SHP77 (cell line): ENCODE results near the gene ESRRG.
A peak's percentile ranks its signal among the peaks of the same experiment; 100 is the strongest.
"Not testable (repeated sequence)": the region's sequence is repeated elsewhere in the genome, so short reads cannot be mapped to it uniquely, and the experiment has no call there.

ENCODE experiments used
- DNase-seq, 2 experiments: peaks; one replicate each; lab custom pipeline; 2025; lab: John Stamatoyannopoulos, UW

ESRRG gene

DNA sequence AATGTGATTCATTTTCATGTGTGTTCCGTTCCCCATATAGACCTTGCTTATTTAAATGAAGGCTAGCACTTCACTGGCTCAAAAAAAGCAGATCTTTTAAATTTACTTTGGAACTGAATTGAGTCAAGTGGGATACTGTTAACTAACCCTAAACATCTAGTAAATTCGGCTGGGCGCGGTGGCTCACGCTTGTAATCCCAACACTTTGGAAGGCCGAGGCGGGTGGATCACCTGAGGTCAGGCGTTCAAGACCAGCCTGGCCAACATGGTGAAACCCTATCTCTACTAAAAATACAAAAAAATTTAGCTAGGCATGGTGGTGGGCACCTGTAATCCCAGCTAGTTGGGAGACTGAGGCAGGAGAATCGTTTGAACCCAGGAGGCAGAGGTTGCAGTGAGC, 19.2 kb downstream of the ESRRG start:
- not testable (repeated sequence) for DNase-seq

GRCh38 chr1:216702170-216702569, 21.1 kb downstream of the ESRRG start:
- DNase-seq: no peak

- no peak for DNase-seq
Observed at GRCh38 chr1:216700779-216701178, 22.4 kb downstream of the ESRRG start.

DNA sequence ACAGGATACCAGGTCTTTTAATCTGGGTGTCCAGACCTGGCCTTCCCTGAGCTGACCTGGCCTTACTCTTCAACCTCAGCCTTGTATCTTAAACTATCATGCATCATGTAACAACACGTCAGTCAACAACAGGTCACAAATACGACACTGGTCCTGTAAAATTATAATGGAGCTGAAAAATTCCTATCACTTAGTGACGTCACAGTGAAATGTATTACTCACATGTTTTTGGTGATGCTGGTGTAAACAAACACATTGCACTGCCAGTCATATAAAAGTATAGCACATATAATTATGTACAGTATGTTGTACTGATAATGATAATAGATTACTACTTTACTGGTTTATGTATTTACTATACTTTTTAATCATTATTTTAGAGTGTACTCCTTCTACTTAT, 31.5 kb downstream of the ESRRG start:
- DNase-seq: no peak

DNA sequence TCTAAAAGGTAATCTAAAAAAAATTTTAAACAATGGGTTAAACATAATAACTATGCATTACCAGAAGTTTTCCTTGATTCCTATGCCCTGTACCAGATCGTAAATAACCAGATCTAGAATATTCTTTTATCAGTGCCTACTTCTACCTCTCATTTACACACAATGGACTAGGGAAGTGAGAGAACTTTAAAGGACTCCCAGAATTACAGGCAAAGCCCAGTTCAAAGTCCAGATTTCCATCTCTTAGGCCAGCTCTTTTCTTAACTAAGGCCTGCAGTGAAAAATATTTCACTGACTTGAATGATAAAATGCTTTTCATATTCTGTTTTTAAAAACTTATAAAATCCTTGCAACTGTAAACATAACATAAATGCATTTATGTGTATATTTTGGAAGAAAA, 32.6 kb downstream of the ESRRG start:
- no peak for DNase-seq

- DNase-seq: no peak
Observed at GRCh38 chr1:216688127-216688657, 35.0 kb downstream of the ESRRG start.

DNA sequence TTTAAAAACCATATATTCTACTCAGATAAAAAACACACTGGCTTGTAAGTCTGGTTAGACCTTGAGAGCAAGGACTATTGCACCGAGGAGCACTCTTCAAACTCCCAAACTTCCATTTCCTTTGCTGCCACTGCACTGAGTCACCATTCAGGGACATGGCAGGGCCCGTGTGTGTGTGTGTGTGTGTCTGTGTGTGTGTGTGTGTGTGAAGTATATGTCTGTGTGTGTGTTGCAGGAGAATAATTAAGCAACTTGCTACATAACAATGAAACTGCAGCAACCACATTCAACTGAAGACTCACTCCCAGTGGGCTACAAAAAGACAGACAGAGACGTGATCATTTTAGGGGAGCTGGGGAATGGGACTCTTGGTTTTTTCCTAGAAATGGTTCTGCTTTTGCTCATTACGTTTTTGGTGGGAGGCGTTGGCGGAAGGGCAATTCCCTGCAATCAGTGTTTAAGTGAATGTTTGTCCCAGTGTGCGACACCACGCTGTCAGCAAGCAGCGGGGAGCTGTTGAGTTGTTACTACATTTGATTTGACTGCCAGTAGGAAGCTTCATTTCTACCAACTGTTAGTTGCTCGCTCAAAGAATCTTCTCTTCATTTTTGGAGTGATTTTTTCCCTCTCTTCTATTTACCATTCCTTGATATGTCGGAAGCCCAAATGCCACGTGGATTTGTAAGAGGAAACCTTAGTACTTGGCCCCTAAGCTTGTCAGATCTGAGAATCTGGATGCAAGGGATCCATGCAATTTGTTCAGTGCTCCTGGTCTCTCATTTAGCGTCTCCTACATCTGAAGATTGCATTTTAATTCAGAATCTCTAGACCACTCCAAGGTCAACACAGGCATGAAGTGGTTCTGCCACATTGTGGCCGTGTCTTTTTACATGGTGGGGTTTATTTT, 36.1 kb downstream of the ESRRG start:
- DNase-seq: no peak

- no peak for DNase-seq
Observed at GRCh38 chr1:216682752-216683151, 40.5 kb downstream of the ESRRG start.

- DNase-seq: no peak
Observed at GRCh38 chr1:216679108-216679507, 44.1 kb downstream of the ESRRG start.

DNA sequence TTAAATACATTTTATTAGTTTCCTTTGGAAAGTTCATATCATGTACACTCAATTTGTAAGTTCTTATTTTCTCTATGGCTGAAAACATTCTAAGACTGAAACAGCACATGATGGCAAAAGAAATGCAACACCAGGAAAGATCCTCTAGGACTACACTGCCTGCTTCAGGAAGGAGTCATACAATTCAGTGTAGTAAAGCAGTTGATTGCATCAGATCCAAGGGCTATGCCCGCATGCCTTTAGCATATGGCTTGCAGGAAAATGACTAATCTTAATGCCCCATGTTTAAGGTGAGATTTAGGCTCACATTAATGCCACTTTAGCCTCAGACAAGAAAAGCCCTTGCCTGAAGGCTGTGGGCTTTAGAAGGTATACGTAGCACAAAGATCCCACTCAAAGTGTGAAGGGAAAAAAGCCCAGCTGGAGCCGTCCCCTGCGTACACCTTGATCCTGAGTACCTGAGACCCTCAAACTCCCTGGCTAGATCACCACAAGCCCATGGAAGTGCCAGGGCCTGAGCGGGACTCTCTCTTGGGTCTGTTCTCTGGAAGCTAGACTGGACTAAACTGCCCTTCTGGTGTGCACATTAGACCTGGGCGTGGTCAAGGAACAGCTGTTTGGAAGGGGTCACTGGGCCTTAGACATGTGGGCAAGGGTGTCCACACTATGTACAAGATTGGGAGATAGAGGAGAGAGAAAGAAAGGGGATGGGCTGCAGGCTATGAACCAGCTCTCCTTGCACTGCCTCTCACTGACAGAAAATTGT, 52.9 kb downstream of the ESRRG start:
- no peak for DNase-seq

- DNase-seq: no peak
Observed at GRCh38 chr1:216666441-216666840, 56.8 kb downstream of the ESRRG start.

- DNase-seq: no peak
Observed at GRCh38 chr1:216665856-216666255, 57.4 kb downstream of the ESRRG start.

GRCh38 chr1:216665406-216665805, 57.8 kb downstream of the ESRRG start:
- DNase-seq: no peak

DNA sequence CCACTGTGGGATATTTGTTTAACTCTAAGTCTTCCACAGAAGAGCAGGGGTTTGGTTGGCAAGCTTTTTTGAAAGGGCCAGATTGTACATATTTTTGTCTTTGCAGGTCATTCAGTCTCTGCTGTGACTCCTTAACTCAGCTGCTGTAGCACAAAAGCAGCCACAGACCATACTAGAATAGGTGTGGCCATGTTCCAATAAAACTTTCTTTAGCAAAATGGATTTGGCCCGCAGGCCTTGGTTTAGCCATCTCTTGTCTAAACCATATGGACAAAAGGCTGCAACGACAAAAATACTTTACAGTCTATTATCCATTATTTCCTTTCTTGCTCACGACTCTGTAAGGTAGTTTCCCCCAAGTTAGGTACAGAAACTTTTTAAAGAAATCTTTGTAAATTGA, 60.5 kb downstream of the ESRRG start:
- DNase-seq: no peak

DNA sequence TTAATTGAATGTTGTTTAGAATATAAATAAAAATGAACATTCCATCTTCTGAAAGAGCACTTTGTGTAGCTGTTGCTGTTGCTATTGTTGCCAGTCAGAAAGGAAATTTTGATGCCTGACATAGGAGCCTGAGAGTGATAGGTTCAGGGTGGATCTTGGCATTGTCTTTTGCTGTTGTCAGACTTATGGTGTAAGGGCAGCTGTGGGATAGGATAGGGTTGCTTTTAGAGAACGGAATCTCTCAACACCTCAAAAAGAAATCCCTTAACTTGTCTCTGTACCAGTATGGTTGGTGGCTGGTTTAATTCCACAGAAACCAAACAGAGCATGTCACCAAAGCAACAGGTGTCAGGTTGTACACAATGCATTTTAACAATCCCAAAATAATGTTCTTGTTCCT, 62.7 kb downstream of the ESRRG start:
- no peak for DNase-seq

GRCh38 chr1:216653001-216653400, 70.2 kb downstream of the ESRRG start:
- no peak for DNase-seq

DNA sequence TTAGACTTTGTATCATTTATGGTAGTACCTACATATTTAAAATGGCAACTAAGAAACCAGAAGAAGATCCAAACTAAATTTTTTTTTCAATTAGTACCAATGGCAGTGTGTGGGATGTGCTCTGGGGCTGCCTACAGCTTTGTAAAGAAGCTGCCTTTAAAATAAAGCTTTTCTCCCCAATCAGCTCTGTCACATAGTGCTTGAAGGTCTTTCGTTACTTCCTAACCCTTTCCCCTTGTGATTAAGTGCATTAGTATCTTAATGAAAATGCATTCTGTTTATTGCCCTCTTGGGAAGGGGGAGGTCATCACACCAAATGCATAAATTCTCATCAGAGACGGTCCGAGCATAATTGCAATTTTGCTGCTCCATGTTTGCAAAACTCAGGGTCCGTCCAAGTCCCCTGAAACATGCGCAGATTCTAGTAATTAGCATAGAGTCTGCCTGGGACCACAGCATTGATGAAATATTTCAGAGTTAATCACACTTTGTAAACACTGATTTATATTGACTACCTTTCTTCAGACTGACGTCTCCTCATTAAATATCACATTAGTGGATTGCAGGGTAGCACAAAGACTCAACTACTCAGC, 71.3 kb downstream of the ESRRG start:
- DNase-seq: no peak

GRCh38 chr1:216643176-216643575, 80.1 kb downstream of the ESRRG start:
- no peak for DNase-seq

DNA sequence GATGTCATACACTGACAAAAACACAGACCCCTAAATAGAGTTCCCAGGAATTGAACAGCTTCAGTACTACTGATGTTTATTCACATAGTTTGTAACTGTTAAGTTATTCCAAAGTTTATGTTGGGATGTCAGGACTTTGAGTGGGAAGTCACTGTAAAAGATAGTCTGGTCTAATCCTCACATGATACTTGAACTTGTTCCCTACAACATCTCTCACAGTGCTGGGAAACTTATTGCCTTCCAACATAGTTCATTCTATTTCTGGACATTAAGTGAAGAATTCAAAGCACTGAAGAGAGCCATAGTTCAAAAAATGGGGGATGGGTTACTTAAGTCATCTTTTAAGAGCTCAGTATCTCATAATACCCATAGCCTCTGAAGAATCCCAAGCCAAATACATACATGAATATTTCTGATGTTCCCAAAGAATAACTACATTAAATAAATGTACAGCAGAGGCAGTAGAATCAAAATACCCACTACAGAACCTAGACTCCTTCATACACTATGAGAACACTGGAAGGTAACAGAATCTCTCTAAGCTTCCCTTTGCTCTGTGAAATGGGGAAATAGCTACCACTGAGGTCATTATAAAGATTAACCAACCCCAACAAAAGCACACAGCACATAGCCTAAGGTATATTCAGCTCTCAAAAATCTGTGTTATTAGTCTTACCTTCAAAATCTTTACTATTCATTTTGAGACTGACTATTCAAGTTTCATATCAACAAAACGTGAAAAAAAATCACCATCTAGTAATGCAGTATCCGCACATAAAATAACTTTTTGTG, 81.4 kb downstream of the ESRRG start:
- no peak for DNase-seq

DNA sequence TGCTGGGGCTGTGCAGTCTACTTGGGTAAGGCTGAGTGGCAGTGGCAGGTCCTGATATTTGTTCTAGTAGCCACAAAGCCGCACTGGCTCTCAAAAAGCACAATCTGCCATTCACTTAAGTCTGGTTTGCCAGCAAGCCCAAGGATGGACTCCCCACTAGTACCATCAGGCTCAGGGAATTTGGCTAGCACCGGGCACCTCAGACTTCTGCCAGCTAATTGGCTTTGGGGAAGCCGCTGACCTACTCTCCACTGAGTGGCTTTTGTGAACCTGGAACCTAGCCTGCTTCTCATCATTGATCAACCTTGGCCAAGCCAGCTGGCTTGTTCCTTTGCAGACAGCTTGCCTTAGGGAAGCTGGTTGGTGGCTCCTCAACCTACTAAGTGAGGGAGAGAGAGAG, 83.1 kb downstream of the ESRRG start:
- DNase-seq: no peak

- peak in 1 of 2 experiments; percentile 12 for DNase-seq
Observed at GRCh38 chr1:216632980-216633379, 90.2 kb downstream of the ESRRG start.

GRCh38 chr1:216630532-216630931, 92.7 kb downstream of the ESRRG start:
- DNase-seq: no peak
